Measurements from ENCODE around the gene ESYT3. TPM values are rescaled to one million over a fixed set of nuclear protein-coding genes. Genes with fewer than 3 reads are reported as not detected.
A peak's percentile ranks its signal among the peaks of the same experiment; 100 is the strongest.
"Not testable (repeated sequence)": the region's sequence is repeated elsewhere in the genome, so short reads cannot be mapped to it uniquely, and the experiment has no call there.

The ESYT3 gene
- total RNA-seq, 6 experiments from 2014 or later = 0.05 to 0.09 TPM; not detected in 4

- Mint-ChIP-seq H3K9me3 (no peaks in the 10 kb centered on the region), H3K4me3 (no peak overlapping the region), H3K36me3 (ENCODE audit: low read depth) (no peaks in the 10 kb centered on the region), H3K27ac (no peak overlapping the region), H3K27me3 (ENCODE audit: insufficient read depth) (peaks cover 20% of the 10 kb centered on the region), H3K4me1 (ENCODE audit: low read depth) (peaks cover 19% of the 10 kb centered on the region)
- DNase-seq = no peak
- TF ChIP-seq CTCF (IDR thresholded peaks at IDR 0.05) = no peak
Observed at GRCh38 chr3:138452436-138452835, 18.0 kb downstream of the ESYT3 start.

- H3K36me3 Mint-ChIP-seq (ENCODE audit: low read depth); H3K4me3 Mint-ChIP-seq; H3K9me3 Mint-ChIP-seq; DNase-seq; H3K27ac Mint-ChIP-seq: not testable (repeated sequence)
- Mint-ChIP-seq H3K4me1 (ENCODE audit: low read depth) (peaks cover 19% of the 10 kb centered on the region), H3K27me3 (ENCODE audit: insufficient read depth) (peaks cover 20% of the 10 kb centered on the region)
Observed at GRCh38 chr3:138453940-138454339, 19.5 kb downstream of the ESYT3 start.

- H3K27ac Mint-ChIP-seq = no peak overlapping the region
- peaks cover 17% of the 10 kb centered on the region for H3K27me3 Mint-ChIP-seq (ENCODE audit: insufficient read depth)
- peaks cover 19% of the 10 kb centered on the region for H3K4me1 Mint-ChIP-seq (ENCODE audit: low read depth)
- no peaks in the 10 kb centered on the region for H3K36me3 Mint-ChIP-seq (ENCODE audit: low read depth)
- DNase-seq = peak; percentile 1
- no peaks in the 10 kb centered on the region for H3K9me3 Mint-ChIP-seq
- no peak overlapping the region for H3K4me3 Mint-ChIP-seq
- no peak for TF ChIP-seq CTCF (IDR thresholded peaks at IDR 0.05)
Observed at GRCh38 chr3:138455801-138456716, 21.6 kb downstream of the ESYT3 start.

- Mint-ChIP-seq H3K9me3 (no peaks in the 10 kb centered on the region), H3K27me3 (ENCODE audit: insufficient read depth) (peaks cover 20% of the 10 kb centered on the region), H3K36me3 (ENCODE audit: low read depth) (no peaks in the 10 kb centered on the region), H3K4me3 (no peak overlapping the region), H3K4me1 (ENCODE audit: low read depth) (peaks cover 19% of the 10 kb centered on the region), H3K27ac (no peak overlapping the region)
- no peak for TF ChIP-seq CTCF (IDR thresholded peaks at IDR 0.05)
- DNase-seq = no peak
Observed at GRCh38 chr3:138456961-138457862, 22.8 kb downstream of the ESYT3 start.

GRCh38 chr3:138457863-138458735, 23.7 kb downstream of the ESYT3 start:
- Mint-ChIP-seq H3K4me1 (ENCODE audit: low read depth) (peaks cover 19% of the 10 kb centered on the region), H3K9me3 (no peaks in the 10 kb centered on the region), H3K36me3 (ENCODE audit: low read depth) (no peaks in the 10 kb centered on the region), H3K4me3 (no peak overlapping the region), H3K27ac (no peak overlapping the region), H3K27me3 (ENCODE audit: insufficient read depth) (peaks cover 20% of the 10 kb centered on the region)
- TF ChIP-seq CTCF (IDR thresholded peaks at IDR 0.05) = no peak
- no peak for DNase-seq

Measured in HFFc6 (cell line).